NCI-H2196 (cell line): ENCODE results near the gene PPP1R26.
A peak's percentile ranks its signal among the peaks of the same experiment; 100 is the strongest.

Experiments
- DNase-seq: peaks from one replicate; lab custom pipeline; 2025; ENCODE audit not compliant: unreplicated experiment; lab: John Stamatoyannopoulos, UW

The PPP1R26 gene

DNA sequence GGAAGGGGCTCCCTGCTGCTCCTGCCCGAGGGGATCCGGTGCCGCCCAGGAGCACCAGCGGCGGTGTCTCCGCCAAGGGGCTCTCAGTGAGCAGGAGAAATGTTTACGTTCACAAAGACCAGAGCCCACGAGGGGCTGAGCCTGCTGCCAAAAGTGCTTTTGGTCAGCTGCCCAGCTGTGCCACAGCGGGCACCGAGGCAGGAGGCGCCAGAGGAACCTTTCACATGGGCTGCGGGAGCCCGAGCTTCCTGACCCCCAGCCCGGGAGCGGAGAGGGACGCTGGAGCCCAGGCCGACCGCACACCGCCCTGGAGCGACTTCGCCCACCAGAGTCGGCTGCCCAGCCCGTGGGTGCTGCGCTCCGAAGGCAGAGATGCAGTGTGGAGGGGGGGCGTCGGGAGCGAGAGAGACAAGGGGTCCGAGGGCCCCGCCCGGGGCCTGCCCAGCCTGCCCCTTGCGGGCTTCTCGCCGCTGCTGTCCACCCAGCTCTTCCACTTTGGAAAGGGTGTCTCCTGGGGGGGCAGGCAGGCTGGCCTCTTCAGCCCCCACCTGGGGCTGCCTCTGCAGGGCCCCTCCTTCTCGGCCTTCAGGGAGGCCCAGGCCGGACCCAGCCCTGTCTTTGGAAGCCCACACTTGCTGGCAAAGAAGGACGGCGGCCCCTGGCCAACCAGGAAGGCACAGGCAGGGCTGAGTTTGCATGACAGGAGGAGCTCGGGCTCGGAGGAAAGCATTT, 7.9 kb downstream of the PPP1R26 start:
- DNase-seq: no peak

DNA sequence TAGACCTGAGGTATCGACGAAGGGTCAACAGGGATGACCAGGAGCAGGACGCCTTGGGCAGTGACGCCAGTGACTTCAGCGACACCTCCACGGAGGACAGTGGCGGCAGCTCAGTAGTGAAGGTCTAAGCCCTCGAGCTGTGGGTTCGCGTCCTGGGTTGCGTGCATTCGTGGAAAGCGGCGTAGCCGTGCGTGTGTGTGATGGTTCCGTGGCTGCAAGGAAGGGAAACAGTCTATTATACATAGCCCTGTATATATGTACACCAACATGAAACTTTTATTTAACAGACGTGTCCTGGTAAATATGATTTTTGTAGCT, 8.4 kb downstream of the PPP1R26 start:
- DNase-seq: no peak

DNA sequence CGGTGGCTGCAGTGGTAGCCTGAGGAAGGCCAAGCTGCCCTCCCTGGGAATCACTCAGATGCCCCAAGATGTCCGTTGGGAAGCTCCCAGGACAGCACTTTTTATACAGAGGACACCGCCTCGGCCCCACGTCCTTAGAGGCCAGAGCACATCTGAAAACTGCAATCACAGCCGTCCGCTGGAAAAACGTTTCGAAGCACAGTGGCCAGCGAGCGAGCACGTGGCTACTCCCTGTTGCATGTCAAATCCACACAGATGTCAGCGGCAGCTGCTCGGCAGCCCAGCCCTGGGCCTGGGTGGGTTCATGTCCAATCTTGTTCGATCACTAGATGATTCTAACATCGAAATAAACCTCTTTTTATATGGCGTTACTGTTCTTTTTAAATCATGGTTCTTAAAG, 8.9 kb downstream of the PPP1R26 start:
- no peak for DNase-seq

DNA sequence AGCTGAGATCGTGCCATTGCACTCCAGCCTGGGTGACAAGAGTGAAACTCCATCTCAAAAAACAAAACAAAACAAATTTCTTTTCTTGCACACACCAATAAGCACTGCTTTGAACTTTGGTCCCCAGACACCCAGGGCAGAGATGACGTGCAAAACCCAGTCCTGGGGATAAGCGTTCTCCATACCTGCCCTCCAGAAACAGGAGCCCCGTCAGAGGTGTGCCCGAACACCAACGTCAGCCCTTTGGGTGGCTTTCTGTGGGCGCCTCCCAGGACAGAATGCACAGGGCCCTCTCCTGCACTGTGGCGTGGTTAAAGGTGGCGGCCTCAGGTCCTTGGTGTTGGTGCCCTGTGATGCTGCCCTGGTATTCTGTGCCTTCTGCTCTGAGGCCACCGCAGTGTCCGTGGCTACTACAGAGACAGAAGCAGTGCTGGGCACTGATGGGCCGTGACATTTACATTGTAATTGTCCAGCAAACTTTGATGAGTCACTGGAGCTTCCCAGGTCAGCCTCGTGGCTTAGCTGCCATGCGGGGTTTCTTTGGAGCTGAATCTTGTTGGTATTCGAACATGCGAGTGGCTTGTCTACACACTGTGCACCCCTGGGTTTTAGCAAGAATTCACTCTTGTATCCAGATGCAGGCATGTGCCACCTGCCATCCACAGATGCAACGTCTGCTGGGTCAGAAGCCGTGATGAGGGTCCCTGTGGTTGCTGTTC, 9.8 kb downstream of the PPP1R26 start:
- DNase-seq: no peak

DNA sequence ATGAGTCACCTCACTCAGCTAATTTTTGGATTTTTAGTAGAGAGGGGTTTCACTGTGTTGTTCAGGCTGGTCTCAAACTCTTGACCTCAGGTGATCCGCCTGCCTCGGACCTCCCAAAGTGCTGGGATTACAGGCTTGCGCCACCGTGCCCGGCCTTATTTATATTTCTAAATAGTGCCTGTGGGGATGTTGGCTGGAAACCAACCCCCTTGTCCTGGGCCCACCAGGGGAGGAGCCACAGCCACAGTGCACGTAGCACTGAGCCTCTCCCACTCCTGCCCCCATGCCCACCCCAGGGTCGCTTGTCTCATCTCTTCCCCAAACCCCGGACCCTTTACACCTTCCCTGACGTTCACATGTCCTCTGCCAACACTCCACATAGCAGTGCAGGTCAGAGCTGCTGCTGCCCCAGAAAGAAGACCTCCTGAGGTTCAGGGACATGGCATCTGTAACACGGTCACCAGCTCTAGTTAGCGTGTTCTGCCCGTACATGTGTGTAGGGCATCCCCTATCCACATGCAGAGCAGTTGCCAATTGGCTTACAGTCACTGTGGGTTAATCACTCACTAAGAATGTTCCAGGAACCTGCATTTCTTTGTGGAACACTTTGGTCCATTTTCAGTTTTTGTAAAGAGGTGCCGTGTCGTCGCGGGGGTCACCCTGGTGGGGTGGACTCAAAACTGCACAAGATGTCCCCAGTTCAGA, 10.7 kb downstream of the PPP1R26 start:
- no peak for DNase-seq

DNA sequence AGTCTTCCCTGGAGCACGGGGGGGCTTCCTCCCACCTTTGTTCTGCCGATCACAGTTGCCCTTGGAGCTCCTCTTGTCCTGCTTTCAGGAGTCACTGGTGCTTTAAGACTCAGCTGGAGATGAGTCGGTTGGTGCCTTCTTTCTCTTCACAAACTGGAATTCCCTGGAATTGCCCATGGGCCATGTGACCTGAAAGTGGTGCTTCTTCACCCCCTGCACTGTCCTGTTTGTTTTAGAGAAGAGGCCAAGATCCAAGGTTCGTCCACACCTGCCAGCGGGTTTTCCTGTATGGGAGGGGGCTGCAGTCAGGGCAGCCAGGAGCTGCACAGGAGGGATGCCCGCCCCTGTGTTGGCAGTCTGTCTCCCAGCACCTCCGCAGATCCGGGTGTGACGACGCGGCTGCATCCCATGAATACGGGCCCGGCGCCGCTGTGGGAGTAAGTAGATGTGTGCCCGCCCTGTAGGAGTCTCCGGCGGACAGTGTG, 11.4 kb downstream of the PPP1R26 start:
- no peak for DNase-seq

DNA sequence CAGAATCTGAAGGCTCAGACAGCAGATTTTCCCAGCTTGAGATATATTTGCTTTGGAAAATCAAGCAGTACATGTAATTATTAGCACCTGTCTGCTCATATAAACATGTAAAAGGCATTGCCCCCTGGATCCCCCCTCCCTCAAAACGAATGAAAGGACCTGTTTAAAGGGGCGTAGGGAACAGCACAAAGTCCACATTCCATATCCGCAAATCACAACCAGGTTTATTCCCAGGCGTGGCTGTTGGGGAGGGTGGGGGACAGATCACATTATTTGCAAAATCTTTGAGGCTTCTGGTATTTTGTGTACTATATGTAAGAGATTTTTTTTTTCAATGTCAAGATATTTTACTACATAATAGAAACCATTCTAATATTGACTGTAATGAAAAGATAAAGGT, 12.2 kb downstream of the PPP1R26 start:
- no peak for DNase-seq

DNA sequence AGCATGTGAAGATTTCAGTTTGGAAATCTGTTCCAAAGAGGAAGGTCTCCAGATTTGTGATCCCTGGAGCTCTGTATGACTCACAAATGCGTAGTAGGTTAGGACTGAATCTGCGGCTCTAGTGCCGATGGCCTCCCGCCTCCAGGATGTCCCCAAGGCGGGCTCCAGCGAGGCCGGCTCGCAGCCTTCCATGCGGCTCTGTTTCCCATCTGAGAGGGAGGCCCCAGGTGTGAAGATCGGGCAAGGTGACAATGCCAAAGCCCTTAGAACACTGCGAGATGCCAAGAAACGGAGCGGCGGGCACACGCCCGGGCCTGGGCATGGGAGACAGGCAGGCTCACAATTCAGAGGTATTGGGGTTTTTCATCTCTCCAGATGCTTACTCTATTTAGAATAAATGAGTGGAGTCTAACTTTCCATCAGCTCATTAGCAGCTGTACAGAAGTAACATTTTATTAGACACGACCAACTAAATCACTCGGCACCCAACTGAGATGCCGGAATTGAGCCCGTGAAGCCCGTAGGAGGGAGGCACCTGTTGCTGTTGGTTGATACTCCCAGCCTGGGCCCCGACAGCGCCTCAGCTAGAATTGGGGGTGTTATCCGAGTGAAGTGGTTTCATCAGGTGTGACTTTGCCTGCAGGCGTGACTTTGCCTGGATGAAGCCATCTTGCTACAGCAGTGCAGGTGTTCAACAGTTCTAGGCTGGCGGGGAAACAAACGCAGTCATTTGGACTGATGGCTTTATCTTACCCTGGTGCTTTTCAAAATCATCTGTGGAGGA, 13.5 kb downstream of the PPP1R26 start:
- DNase-seq: no peak

DNA sequence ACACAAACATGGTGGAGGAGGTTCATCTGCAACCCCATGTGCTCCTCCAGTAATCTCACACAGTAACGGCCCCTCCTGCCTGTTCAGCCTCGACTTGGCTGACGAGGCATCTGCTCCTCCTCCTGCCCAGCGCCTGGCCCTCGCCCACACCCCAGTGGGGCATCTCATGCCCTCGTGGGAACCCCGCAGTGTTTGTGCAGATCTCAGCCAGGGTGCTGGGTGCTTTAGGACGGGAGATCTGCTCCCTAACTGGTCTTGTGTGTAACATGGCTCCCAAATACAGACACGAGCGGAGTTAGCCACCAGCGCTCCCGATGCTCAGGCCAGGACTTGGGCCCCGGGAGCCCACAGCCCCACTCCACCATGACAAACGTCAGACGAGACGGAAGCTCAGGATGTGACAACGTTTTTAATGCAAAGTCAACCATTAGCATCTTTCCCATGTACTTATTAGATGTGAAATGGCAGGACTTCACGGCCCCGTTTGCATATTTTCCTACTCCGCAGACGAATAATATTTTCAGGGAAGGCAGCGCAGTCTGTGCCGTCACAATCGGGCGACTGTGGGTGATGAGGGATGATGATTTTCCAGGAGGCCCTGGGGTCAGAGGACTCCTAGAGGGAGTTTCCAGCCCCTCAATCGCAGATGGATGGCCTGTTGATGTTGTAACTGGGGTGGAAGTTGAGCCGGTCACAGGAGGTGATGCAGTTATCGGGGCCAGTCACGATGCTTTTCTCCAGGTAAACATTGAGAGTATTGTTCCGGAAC, 15.4 kb downstream of the PPP1R26 start:
- no peak for DNase-seq

DNA sequence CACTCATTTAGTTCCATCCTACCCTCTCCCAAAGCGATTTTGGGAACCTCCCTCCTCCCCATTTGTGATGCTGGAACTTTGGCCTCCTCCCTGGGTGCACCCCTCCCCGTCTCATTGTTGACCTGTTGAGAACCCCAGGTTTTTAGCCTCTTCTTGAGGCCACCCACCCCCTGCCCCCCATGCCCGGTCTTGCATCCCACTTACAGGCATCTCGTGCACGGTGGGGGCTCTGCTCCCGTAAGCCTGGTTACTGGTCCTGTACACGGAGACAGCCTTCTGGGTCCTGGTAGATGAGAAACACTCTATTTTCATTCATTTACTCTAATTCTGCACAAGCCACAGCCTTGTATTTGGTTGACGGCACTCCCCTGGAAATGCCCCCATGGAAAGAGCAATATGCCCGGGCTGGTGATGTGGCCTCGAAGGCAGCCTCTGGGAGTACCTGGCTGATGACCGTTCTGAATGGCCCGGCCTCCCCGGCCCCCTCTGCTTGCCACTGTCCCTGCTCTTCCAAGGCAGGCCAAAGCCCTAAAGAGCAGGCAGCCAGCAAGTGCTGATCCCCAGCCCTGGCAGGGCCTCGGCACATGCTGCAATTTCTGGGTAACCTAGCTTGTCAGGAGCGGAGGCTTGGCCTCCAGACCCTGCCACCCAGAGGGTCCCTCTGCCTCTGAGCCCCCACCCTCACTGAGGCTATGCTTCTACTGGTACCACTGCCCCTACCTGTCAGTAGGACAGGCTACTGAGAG, 19.0 kb downstream of the PPP1R26 start:
- no peak for DNase-seq

DNA sequence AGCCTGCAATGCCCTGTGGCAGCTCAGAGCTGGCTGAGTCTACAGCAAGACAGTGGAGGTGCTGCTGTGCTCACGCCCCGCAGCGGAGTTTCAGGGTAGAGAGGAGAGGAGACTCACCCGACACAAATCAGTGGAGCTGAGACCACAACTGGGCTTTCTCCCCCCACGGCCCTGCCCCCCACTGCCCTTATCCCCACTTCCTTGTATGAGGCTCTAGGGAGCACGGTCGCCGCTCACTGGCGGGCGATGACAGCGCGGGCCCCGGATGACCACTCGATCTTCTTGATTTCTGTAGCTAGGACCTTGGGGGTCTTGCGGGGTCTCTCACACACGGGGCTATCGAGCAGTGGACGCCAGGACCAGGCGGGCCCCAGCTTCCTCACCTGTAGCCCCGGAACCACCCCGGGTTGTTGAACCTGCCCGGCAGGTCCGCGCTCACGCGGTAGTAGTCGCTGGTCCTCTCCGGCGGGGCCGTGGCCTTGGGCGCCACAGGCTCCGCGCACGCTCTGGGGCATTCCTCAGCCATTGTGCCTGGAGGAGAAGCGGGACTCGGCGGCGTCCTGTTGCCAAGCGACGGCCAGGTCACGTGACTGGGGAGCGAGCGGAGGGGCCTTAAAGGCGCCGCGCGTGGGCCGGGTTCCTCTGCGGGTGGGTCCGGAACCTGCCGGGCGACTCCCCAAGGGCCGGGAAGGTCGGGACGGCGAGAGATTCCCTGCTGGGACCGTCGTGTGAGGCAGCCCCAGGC, 19.9 kb downstream of the PPP1R26 start:
- peak; percentile 83 for DNase-seq

DNA sequence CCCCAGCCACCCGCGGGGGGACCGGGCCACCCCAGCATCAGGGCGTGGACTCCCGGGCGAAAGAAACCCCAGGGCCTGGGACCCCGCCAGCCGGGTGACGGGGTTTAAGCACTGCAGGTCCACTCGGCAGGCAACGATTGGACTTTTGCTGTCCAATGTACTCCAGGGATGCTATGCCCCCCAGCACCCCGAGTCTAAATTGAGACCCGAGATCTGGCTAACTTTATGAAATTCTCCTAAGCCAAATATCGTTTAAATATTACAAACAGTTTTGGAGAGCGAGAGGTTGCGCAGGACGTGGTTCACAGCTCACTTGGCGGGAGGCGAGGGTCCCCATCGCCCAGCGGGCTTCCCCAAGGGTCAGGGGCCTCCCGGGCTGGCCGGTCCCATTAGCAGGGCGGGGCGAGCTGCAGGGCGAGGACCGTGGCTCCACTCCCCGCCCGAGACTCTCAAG, 20.5 kb downstream of the PPP1R26 start:
- no peak for DNase-seq

DNA sequence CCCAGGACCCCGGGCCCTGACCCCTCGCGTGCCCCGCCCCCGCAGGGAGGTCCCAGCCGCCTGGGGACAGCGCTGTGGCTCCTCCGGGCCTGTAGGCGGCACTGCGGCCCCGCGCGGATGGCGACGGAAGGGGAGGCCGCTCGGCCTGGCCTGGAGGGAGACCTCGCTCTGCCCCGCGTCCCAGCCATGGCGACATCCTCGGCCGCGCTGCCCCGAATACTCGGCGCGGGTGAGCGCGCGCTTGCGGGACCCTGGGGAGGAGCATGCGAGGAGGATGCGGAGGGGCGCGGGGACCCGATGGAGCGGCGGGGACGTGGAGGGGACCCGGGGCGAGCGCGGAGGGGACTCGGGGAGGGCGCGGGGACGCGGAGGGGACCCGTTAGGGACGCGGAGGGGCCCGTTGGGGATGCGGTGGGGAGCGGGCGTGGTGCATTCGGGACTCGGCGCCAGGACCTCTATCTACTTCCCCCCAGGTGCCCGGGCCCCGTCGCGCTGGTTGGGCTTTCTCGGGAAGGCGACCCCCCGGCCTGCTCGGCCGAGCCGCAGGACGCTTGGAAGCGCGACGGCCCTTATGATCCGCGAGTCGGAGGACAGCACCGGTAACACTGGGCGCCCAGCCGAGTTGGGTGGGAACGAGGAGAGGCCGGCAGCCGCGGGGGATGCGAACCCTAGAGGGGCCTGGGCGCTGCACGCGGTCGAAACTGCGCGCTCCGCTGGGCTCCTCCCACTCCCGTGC, 21.1 kb downstream of the PPP1R26 start, which contains the start of gene MRPS2:
MRPS2 (plus strand) TSS at position 158 of the 736 bp plus-strand sequence; CDS start at position 187, 29 bp downstream.
- DNase-seq: peak; percentile 89

DNA sequence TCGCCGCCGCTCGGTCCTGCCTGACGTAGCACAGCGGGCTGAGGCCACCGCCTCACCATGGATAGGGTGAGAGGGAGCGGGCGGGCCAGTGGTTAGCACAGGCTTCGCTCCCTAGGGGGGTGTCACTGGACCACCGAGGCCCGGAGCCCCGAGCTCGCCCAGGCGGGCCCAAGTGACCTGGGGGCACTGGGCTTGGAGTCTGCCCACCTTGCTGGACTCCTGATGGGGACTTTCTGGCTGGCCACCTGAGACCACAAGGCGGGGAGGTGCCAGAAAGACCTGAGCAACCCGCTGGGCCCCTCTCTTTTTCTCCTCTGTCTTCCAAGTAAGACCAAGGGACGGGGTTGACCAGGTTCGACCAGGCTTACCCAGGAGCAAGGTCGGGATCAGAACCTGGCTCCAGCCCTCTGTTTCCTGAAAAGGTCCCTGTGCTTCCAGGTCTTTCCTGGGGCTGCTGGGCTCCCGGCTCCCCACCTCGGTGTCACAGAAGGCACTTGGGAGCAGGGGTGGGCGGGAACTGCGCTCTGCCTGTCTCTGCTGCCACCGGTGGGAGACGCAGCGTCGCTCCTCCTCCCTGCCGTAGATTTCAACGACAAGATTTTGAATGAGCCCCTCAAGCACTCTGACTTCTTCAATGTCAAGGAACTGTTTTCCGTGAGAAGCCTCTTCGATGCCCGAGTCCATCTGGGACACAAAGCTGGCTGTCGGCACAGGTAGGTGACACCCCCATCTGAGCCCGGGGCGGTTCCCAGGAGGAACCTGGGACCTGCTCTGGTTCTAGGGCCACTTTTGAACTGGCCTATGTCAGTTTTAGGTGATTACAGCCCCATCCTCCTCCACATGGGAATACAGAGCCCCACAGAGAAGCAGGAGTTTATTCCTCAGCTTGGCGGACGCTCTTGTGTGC, 21.9 kb downstream of the PPP1R26 start:
- DNase-seq: no peak

DNA sequence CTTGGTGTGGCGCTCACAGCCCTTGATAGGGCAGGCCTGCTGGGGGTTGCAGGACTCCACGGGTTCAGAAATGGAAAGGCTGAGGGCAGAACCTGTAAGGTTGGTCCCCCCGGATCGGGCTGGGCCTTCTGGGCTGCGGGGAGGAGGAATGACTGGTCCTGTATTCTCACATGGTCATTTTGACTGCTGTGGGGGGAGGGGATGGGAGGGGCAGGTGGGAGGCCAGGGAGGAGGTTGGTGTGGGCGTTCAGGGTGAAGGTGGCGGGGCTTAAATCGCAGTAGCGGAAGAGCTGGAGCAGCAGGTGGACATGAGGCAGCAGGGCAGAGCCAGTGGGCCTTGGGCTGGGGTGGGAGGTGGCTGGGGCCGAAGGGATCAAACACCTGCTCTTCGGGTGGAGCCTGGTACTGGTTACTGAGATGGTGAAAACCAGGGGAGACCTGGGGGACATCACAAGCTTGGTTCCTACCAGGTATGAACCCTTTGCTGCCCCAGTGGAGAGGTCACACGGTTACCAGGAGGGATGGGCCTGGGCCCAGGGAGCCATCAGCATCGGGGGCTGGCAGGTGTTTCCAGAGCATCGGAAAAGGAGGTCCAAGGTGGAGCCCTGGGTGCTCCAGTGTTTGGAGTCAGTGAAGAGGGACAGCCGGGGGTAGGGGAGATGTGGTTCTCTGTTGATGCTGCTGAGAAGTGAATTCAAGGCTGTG, 22.7 kb downstream of the PPP1R26 start:
- no peak for DNase-seq

DNA sequence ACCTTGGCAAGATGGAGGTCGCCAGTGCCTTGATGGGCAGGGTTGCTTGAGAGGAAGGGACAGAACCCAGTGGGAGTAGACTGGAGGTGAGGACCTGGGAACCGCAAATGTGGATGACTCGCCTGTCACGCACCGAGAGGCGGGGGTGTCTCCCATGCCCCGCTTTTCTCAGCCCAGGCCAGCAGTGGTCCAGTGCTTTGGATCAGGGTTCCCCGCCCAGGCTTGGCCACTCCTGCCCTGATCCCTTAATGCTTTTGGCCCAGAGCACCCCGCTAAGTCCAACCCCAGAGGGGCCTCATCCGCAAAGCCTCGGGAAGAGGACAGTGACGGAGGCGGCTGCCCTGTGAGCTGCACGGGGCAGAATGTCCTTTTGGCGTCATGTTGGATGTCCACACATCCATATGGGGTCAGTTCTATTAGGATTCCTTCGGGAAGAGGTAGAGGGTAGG, 23.3 kb downstream of the PPP1R26 start:
- no peak for DNase-seq
